ENCODE measurements around the gene NAE1. TPM values are rescaled to one million over a fixed set of nuclear protein-coding genes. Genes with fewer than 3 reads are reported as not detected.

NAE1 gene
- total RNA-seq, 1 experiment from 2014 or later = 146 TPM

DNA sequence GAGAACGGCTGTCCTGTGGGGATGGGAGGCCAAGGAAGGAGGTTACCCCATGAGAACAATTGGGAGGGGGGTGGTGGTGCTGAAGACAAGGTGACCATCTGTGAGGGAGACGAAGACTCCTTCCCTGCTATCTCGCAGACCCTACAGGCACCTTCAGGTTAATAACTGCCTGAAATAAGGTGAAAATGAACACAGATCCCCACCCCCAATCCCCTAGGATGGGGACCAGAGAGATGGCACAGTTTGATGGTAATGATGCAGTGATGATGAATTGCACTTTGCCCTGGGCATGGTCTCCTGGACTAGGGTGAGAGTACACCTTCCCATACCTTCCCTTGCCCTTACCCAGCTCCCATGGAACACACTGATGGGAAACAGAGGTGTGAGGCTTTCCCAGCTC lies 1.4 kb upstream of the NAE1 start:
- no peak overlapping the region for H3K4me3 Mint-ChIP-seq (ENCODE audit: unreplicated experiment)
- intact Hi-C loops (cut with micrococcal nuclease; ENCODE audit: unreplicated experiment) = no loop called here
- no peak for DNase-seq
- Histone ChIP-seq H3K4me1 (no peaks in the 10 kb centered on the region; the same call in 1 of the 2 replicates), H3K27me3 (replicated peaks; ENCODE audit: control insufficient read depth, insufficient read depth, low read length) (no peaks in the 10 kb centered on the region), H3K4me3 (ENCODE audit: low read depth, low read length) (no peak overlapping the region), H3K36me3 (ENCODE audit: control insufficient read depth, insufficient read depth, low read length) (no peaks in the 10 kb centered on the region), H3K9me3 (no peaks in the 10 kb centered on the region)
- H3K27me3 Mint-ChIP-seq (ENCODE audit: insufficient read depth, unreplicated experiment) = peaks cover 3% of the 10 kb centered on the region
- TF ChIP-seq, protein P1, sequence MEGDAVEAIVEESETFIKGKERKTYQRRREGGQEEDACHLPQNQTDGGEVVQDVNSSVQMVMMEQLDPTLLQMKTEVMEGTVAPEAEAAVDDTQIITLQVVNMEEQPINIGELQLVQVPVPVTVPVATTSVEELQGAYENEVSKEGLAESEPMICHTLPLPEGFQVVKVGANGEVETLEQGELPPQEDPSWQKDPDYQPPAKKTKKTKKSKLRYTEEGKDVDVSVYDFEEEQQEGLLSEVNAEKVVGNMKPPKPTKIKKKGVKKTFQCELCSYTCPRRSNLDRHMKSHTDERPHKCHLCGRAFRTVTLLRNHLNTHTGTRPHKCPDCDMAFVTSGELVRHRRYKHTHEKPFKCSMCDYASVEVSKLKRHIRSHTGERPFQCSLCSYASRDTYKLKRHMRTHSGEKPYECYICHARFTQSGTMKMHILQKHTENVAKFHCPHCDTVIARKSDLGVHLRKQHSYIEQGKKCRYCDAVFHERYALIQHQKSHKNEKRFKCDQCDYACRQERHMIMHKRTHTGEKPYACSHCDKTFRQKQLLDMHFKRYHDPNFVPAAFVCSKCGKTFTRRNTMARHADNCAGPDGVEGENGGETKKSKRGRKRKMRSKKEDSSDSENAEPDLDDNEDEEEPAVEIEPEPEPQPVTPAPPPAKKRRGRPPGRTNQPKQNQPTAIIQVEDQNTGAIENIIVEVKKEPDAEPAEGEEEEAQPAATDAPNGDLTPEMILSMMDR (IDR thresholded peaks at IDR 0.05; ENCODE audit: insufficient read depth in 1 of 2, low read depth in 1 of 2, low read length in 1 of 2, severe bottlenecking in 1 of 2, unreplicated experiment in 1 of 2) = no peak
- POLR2A ChIA-PET = no interaction called here
- no peak overlapping the region for H3K27ac Mint-ChIP-seq (ENCODE audit: unreplicated experiment)
- H3K36me3 Mint-ChIP-seq (ENCODE audit: insufficient read depth, unreplicated experiment) = peaks cover 17% of the 10 kb centered on the region
- H3K4me1 Mint-ChIP-seq (ENCODE audit: low read depth, unreplicated experiment) = no peaks in the 10 kb centered on the region
- CTCF ChIA-PET = interaction anchor here (0.8 kb wide), 1 partner anchor 36 kb away, joined by 3 read pairs; no protein-coding TSS in a partner anchor
- no TSS peak for BruUV-seq (replicated peaks)
- no peaks in the 10 kb centered on the region for H3K9me3 Mint-ChIP-seq (ENCODE audit: unreplicated experiment)

DNA sequence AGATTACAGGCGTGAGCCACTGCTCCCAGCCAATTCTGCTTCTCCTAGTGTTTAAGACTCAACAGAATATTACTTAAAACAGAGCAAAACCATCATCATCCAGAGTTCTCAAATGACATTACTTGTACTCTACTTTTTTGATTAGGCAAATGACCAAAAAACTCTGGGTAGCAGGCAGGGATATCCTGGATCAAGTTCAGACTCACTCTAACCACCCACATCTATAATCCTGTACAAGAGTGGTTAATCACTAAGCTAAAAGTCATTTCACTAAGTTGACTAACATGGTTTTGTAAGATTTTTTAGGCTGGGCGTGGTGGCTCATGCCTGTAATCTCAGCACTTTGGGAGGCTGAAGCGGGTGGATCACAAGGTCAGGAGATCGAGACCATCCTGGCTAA lies 6.8 kb downstream of the NAE1 start:
- H3K36me3 ChIP-seq (ENCODE audit: control insufficient read depth, insufficient read depth, low read length) = peaks cover 5% of the 10 kb centered on the region
- Mint-ChIP-seq H3K27me3 (ENCODE audit: insufficient read depth, unreplicated experiment) (no peaks in the 10 kb centered on the region), H3K36me3 (ENCODE audit: insufficient read depth, unreplicated experiment) (peaks cover 82% of the 10 kb centered on the region), H3K4me1 (ENCODE audit: low read depth, unreplicated experiment) (no peaks in the 10 kb centered on the region), H3K27ac (ENCODE audit: unreplicated experiment) (no peak overlapping the region), H3K4me3 (ENCODE audit: unreplicated experiment) (no peak overlapping the region), H3K9me3 (ENCODE audit: unreplicated experiment) (no peaks in the 10 kb centered on the region)
- intact Hi-C loops (cut with micrococcal nuclease; ENCODE audit: unreplicated experiment) = no loop called here
- no peak overlapping the region for H3K4me3 ChIP-seq (ENCODE audit: low read depth, low read length)
- H3K9me3 ChIP-seq = no peaks in the 10 kb centered on the region
- H3K27me3 ChIP-seq (replicated peaks; ENCODE audit: control insufficient read depth, insufficient read depth, low read length) = no peaks in the 10 kb centered on the region
- ChIA-PET CTCF (interaction anchor here (1.2 kb wide), 1 partner anchor 49 kb away, joined by 3 read pairs; no protein-coding TSS in a partner anchor), POLR2A (interaction anchor here (0.6 kb wide), 1 partner anchor 9 kb away, joined by 3 read pairs; no protein-coding TSS in a partner anchor)
- TF ChIP-seq, protein P1 (IDR thresholded peaks at IDR 0.05; ENCODE audit: insufficient read depth in 1 of 2, low read depth in 1 of 2, low read length in 1 of 2, severe bottlenecking in 1 of 2, unreplicated experiment in 1 of 2) = no peak
- no TSS peak for BruUV-seq (replicated peaks)
- no peak for DNase-seq
- no peaks in the 10 kb centered on the region for H3K4me1 ChIP-seq

DNA sequence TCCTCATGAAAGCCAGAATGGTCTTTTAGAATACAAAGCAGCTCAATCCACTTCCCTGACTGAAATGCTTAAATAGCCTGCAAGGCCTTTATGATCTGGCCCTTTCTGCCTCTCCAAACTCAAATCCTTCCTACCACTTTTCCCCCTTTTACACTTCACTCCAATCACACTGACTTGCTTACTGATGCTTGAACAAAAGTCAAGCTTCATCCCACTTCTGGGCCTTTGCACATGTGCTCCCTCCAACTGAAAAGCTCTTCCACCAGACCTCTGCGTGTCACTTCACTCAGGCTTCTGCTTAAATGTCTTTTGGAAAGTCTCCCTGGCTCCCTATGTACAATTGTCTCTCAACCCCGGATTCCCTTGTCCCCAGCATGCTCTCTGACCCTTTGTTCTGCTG lies 16.0 kb downstream of the NAE1 start:
- POLR2A ChIA-PET = interaction anchor here (0.6 kb wide), 1 partner anchor 9 kb away, joined by 3 read pairs; no protein-coding TSS in a partner anchor
- intact Hi-C loops (cut with micrococcal nuclease; ENCODE audit: unreplicated experiment) = no loop called here

More for the DNA sequence above, 16.0 kb downstream of the NAE1 start:
- Mint-ChIP-seq H3K4me1 (ENCODE audit: low read depth, unreplicated experiment) (no peaks in the 10 kb centered on the region), H3K9me3 (ENCODE audit: unreplicated experiment) (no peaks in the 10 kb centered on the region), H3K27me3 (ENCODE audit: insufficient read depth, unreplicated experiment) (no peaks in the 10 kb centered on the region), H3K4me3 (ENCODE audit: unreplicated experiment) (no peak overlapping the region), H3K36me3 (ENCODE audit: insufficient read depth, unreplicated experiment) (peaks cover 83% of the 10 kb centered on the region), H3K27ac (ENCODE audit: unreplicated experiment) (no peak overlapping the region)
- TF ChIP-seq, protein P1 (IDR thresholded peaks at IDR 0.05; ENCODE audit: insufficient read depth in 1 of 2, low read depth in 1 of 2, low read length in 1 of 2, severe bottlenecking in 1 of 2, unreplicated experiment in 1 of 2) = no peak
- no peaks in the 10 kb centered on the region for H3K27me3 ChIP-seq (replicated peaks; ENCODE audit: control insufficient read depth, insufficient read depth, low read length)
- no peak for DNase-seq
- BruUV-seq (replicated peaks) = no TSS peak
- H3K4me1 ChIP-seq = no peaks in the 10 kb centered on the region
- CTCF ChIA-PET = interaction anchor here (1.3 kb wide), 1 partner anchor 16 kb away, joined by 6 read pairs; the partner anchor contains the start of gene NAE1
- H3K36me3 ChIP-seq (ENCODE audit: control insufficient read depth, insufficient read depth, low read length) = no peaks in the 10 kb centered on the region; the same call in 1 of the 2 replicates
- no peak overlapping the region for H3K4me3 ChIP-seq (ENCODE audit: low read depth, low read length)
- no peaks in the 10 kb centered on the region for H3K9me3 ChIP-seq

All from Caco-2 (cell line).